ENCODE data around the gene TJP2. TPM values are rescaled to one million over a fixed set of nuclear protein-coding genes. Genes with fewer than 3 reads are reported as not detected.

TJP2 gene
- total and polyA plus RNA-seq, 10 of the 15 experiments (the other 5 are each of a cell fraction or from before 2014, with no cell fraction given) = 6.4 to 59.9 (median 29.7) TPM

GRCh38 chr9:69192214-69192613 is 18.1 kb downstream of the TJP2 start:
- H3K27me3 ChIP-seq (replicated peaks in 1 of 2; ENCODE audit: control insufficient read depth in 2 of 2, insufficient read depth in 2 of 2, low read length in 1 of 2) = no peaks in the 10 kb centered on the region
- ChIA-PET SMC1A (ENCODE audit: uncharacterized antibody, unreplicated experiment) (interaction anchor here (0.9 to 7.2 kb wide), 12 partner anchors 9 to 161 kb away, joined by 3 to 130 read pairs (median 10); partner anchors contain the start of gene FXN), POLR2A (no interaction called here), CTCF (interaction anchor here (0.9 to 10.1 kb wide), 17 partner anchors 8 to 166 kb away, joined by 3 to 289 read pairs (median 10); partner anchors contain the start of genes FXN and TJP2), RAD21 (ENCODE audit: unreplicated experiment) (interaction anchor here (1.0 to 8.9 kb wide), 6 partner anchors 10 to 156 kb away, joined by 3 to 159 read pairs (median 6); partner anchors contain the start of gene FXN)
- H3K4me1 ChIP-seq (ENCODE audit: control insufficient read depth, insufficient read depth, low read length) = peaks cover 17% of the 10 kb centered on the region
- FAIRE-seq (no peak), DNase-seq (ENCODE audit: low read depth, low spot score) (no peak), ATAC-seq (no peak)
- TF ChIP-seq BCL3 (IDR thresholded peaks at IDR 0.05; ENCODE audit: borderline replicate concordance, insufficient read depth, low read depth, low read length, poor library complexity, severe bottlenecking) (no peak), EGR1 (IDR thresholded peaks at IDR 0.05; ENCODE audit: borderline replicate concordance in 1 of 2, low read depth in 2 of 2, low read length in 2 of 2) (no peak), MLLT1 (IDR thresholded peaks at IDR 0.05) (no peak), RFX5 (IDR thresholded peaks at IDR 0.05; ENCODE audit: low read depth, low read length) (no peak), SMAD5 (IDR thresholded peaks at IDR 0.05; ENCODE audit: low read depth) (no peak), ZNF384 (IDR thresholded peaks at IDR 0.05; ENCODE audit: borderline replicate concordance, low read depth, low read length) (no peak), POLR2AphosphoS5 (IDR thresholded peaks at IDR 0.05; ENCODE audit: low read length) (no peak), ZZZ3 (IDR thresholded peaks at IDR 0.05; ENCODE audit: control insufficient read depth, insufficient read length, low read depth) (no peak), JUND (IDR thresholded peaks at IDR 0.05; ENCODE audit: low read depth, low read length) (no peak), ATF7 (IDR thresholded peaks at IDR 0.05; ENCODE audit: low read depth) (no peak), RAD21 (IDR thresholded peaks at IDR 0.05; ENCODE audit: insufficient read depth, low read depth, low read length) (no peak), YY1 (IDR thresholded peaks at IDR 0.05; ENCODE audit: low read depth, low read length) (no peak), EZH2 (IDR thresholded peaks at IDR 0.05; ENCODE audit: borderline replicate concordance, control insufficient read depth, low read depth, low read length) (no peak)
- no peak overlapping the region for H2AFZ ChIP-seq (ENCODE audit: control insufficient read depth, low read depth, low read length)
- WGBS (ENCODE audit: insufficient coverage, insufficient replicate concordance, low lambda C conversion rate, missing lambda C conversion rate) = 96% methylated on average over 3 of the region's 3 CpGs
- H3K4me3 ChIP-seq = no peak overlapping the region
- in situ Hi-C loops (cut with MboI) (no loop called here), intact Hi-C loops (cut with micrococcal nuclease; ENCODE audit: unreplicated experiment) (loop anchor here (2.0 to 5.0 kb wide), 2 partner anchors 17 to 70 kb away; partner anchors contain the start of gene TJP2)
- H4K20me1 ChIP-seq (ENCODE audit: control insufficient read depth, insufficient read depth) = peaks cover 4% of the 10 kb centered on the region; the same call in 1 of the 2 replicates
- no peaks in the 10 kb centered on the region for H3K9me3 ChIP-seq (replicated peaks; ENCODE audit: control insufficient read depth, insufficient read depth, low read length)
- H3K36me3 ChIP-seq (ENCODE audit: control insufficient read depth in 2 of 2, insufficient read depth in 2 of 2, low read length in 1 of 2) = no peaks in the 10 kb centered on the region
- BruUV-seq (replicated peaks) = no TSS peak
- H3K79me2 ChIP-seq (ENCODE audit: control insufficient read depth, insufficient read depth, low read length) = peaks cover 30% of the 10 kb centered on the region
- H3K9ac ChIP-seq (ENCODE audit: control insufficient read depth, insufficient read depth, low read length) = no peak overlapping the region
- H3K4me2 ChIP-seq (ENCODE audit: control insufficient read depth, insufficient read depth) = no peak overlapping the region
- H3K27ac ChIP-seq (ENCODE audit: control insufficient read depth, insufficient read depth) = no peak overlapping the region

Measured in GM12878 (cell line).